Hepatocyte (in vitro differentiated cells): Measurements from ENCODE around the gene KBTBD13.

Experiments
- EZH2 ChIP-seq: fragments of 200-600 bp; sonication (generic); IDR thresholded peaks from 2 replicates; pipeline ENCODE4 v1.6.1; 2016; ENCODE audit warnings: antibody characterized with exemption, mild to moderate bottlenecking, borderline replicate concordance
- EZH2phosphoT487 ChIP-seq: fragments of 200-600 bp; sonication (generic); IDR thresholded peaks from one replicate; pipeline ENCODE4 v1.6.1; 2018; ENCODE audit warnings: antibody characterized with exemption, mild to moderate bottlenecking, low read depth, moderate library complexity; ENCODE audit not compliant: unreplicated experiment, severe bottlenecking
- TF ChIP-seq, protein P1 (sequence below): fragments of 200-600 bp; sonication (generic); IDR thresholded peaks from 2 replicates; pipeline ENCODE4 v1.5.1; 2016; ENCODE audit warnings: antibody characterized with exemption, mild to moderate bottlenecking; ENCODE audit not compliant: poor library complexity

DNA sequence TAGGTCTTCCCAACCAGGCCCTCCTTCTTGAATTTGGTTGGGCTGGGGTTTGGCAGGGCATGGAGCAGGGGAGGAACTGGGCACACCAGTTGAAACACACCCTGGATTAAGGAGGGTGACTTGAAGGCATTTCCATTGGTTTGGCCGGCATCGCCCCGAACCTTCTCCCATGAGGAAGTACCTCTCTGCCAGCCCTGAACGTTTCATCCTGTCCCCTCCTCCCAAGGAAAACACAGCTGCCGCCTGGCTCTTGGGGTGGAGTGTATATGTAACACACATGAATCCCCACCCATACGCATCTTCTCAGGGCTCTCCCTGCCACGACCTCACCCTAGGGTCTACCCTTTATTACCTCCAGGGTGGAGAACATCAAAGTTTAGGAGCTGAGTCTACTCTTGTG, 23.9 kb downstream of the KBTBD13 start:
- TF ChIP-seq, protein P1, sequence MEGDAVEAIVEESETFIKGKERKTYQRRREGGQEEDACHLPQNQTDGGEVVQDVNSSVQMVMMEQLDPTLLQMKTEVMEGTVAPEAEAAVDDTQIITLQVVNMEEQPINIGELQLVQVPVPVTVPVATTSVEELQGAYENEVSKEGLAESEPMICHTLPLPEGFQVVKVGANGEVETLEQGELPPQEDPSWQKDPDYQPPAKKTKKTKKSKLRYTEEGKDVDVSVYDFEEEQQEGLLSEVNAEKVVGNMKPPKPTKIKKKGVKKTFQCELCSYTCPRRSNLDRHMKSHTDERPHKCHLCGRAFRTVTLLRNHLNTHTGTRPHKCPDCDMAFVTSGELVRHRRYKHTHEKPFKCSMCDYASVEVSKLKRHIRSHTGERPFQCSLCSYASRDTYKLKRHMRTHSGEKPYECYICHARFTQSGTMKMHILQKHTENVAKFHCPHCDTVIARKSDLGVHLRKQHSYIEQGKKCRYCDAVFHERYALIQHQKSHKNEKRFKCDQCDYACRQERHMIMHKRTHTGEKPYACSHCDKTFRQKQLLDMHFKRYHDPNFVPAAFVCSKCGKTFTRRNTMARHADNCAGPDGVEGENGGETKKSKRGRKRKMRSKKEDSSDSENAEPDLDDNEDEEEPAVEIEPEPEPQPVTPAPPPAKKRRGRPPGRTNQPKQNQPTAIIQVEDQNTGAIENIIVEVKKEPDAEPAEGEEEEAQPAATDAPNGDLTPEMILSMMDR, result no peak
- TF ChIP-seq EZH2phosphoT487 (no peak), EZH2 (no peak)
